ENCODE data around the gene TM9SF1. TPM values are rescaled to one million over a fixed set of nuclear protein-coding genes. Genes with fewer than 3 reads are reported as not detected.

TM9SF1 gene
- total and polyA plus RNA-seq, 2 of the 13 experiments (the other 11 are each of a cell fraction or from before 2014, with no cell fraction given), result 83.2 to 110 TPM

DNA sequence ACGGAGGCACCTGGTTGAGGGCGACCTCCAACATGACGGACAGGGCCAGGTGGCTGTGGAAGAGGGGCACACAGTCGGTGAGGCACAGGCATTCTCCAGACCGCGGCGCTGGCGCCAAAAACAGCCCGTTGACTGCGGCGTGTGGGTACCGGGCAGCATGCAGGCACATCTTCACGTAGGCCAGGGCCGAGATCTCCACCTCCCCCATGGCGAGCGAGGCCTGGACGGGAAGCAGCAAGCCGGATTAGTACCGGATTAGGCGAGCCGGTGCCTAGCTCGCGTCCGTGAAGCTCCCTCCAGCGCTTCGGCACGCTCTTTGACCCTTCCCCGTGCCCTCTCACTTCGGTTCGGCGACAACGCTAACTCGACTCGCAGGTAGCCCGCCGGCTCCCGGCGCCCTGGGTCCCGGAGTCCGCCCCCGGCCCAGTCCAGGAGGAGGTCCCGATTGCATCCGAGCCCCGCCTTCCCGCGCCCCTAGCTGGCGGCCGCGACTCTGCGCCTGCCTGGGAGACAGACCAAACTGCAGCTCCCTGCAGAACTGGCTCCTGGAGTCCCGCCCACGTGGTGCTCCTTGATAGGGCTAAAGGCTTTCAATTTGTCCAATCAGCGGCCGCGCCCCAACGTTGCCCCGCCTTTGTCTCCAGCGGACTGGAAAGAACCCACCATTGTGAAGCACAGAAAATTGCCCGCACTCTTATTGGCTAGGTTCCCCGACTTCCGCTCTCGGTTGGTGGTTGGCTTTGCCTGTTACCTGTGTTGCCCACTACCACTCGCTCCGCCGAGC, 54.0 kb downstream of the TM9SF1 start, which contains the start of gene EMC9 (continued):
- no peak for TF ChIP-seq NFE2 (CRISPR knock-in tag; IDR thresholded peaks at IDR 0.05)
- TF ChIP-seq, protein P1, sequence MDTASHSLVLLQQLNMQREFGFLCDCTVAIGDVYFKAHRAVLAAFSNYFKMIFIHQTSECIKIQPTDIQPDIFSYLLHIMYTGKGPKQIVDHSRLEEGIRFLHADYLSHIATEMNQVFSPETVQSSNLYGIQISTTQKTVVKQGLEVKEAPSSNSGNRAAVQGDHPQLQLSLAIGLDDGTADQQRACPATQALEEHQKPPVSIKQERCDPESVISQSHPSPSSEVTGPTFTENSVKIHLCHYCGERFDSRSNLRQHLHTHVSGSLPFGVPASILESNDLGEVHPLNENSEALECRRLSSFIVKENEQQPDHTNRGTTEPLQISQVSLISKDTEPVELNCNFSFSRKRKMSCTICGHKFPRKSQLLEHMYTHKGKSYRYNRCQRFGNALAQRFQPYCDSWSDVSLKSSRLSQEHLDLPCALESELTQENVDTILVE (CRISPR knock-in tag; IDR thresholded peaks at IDR 0.05), result peak; percentile 92
- TF ChIP-seq, protein P2, sequence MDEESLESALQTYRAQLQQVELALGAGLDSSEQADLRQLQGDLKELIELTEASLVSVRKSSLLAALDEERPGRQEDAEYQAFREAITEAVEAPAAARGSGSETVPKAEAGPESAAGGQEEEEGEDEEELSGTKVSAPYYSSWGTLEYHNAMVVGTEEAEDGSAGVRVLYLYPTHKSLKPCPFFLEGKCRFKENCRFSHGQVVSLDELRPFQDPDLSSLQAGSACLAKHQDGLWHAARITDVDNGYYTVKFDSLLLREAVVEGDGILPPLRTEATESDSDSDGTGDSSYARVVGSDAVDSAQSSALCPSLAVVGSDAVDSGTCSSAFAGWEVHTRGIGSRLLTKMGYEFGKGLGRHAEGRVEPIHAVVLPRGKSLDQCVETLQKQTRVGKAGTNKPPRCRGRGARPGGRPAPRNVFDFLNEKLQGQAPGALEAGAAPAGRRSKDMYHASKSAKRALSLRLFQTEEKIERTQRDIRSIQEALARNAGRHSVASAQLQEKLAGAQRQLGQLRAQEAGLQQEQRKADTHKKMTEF (CRISPR knock-in tag; IDR thresholded peaks at IDR 0.05), result peak; percentile 95
- TF ChIP-seq, protein P3, sequence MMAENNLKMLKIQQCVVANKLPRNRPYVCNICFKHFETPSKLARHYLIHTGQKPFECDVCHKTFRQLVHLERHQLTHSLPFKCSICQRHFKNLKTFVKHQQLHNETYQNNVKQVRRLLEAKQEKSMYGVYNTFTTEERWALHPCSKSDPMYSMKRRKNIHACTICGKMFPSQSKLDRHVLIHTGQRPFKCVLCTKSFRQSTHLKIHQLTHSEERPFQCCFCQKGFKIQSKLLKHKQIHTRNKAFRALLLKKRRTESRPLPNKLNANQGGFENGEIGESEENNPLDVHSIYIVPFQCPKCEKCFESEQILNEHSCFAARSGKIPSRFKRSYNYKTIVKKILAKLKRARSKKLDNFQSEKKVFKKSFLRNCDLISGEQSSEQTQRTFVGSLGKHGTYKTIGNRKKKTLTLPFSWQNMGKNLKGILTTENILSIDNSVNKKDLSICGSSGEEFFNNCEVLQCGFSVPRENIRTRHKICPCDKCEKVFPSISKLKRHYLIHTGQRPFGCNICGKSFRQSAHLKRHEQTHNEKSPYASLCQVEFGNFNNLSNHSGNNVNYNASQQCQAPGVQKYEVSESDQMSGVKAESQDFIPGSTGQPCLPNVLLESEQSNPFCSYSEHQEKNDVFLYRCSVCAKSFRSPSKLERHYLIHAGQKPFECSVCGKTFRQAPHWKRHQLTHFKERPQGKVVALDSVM (CRISPR knock-in tag; IDR thresholded peaks at IDR 0.05), result no peak
- TF ChIP-seq, protein P4, sequence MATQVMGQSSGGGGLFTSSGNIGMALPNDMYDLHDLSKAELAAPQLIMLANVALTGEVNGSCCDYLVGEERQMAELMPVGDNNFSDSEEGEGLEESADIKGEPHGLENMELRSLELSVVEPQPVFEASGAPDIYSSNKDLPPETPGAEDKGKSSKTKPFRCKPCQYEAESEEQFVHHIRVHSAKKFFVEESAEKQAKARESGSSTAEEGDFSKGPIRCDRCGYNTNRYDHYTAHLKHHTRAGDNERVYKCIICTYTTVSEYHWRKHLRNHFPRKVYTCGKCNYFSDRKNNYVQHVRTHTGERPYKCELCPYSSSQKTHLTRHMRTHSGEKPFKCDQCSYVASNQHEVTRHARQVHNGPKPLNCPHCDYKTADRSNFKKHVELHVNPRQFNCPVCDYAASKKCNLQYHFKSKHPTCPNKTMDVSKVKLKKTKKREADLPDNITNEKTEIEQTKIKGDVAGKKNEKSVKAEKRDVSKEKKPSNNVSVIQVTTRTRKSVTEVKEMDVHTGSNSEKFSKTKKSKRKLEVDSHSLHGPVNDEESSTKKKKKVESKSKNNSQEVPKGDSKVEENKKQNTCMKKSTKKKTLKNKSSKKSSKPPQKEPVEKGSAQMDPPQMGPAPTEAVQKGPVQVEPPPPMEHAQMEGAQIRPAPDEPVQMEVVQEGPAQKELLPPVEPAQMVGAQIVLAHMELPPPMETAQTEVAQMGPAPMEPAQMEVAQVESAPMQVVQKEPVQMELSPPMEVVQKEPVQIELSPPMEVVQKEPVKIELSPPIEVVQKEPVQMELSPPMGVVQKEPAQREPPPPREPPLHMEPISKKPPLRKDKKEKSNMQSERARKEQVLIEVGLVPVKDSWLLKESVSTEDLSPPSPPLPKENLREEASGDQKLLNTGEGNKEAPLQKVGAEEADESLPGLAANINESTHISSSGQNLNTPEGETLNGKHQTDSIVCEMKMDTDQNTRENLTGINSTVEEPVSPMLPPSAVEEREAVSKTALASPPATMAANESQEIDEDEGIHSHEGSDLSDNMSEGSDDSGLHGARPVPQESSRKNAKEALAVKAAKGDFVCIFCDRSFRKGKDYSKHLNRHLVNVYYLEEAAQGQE (IDR thresholded peaks at IDR 0.05; ENCODE audit: borderline replicate concordance in 1 of 2, low read depth in 1 of 2, low read length in 2 of 2), result peak in 1 of 2 experiments; percentile 56; a peak in 2 of 4 replicates
- no peak for TF ChIP-seq HDAC1 (CRISPR knock-in tag; IDR thresholded peaks at IDR 0.05)
- TF ChIP-seq NCOR1 (IDR thresholded peaks at IDR 0.05; ENCODE audit: borderline replicate concordance, low read length), result peak; percentile 62; the same call in 1 of the 2 replicates
- TF ChIP-seq PITX1 (CRISPR knock-in tag; IDR thresholded peaks at IDR 0.05), result peak; percentile 84
- TF ChIP-seq, protein P5, sequence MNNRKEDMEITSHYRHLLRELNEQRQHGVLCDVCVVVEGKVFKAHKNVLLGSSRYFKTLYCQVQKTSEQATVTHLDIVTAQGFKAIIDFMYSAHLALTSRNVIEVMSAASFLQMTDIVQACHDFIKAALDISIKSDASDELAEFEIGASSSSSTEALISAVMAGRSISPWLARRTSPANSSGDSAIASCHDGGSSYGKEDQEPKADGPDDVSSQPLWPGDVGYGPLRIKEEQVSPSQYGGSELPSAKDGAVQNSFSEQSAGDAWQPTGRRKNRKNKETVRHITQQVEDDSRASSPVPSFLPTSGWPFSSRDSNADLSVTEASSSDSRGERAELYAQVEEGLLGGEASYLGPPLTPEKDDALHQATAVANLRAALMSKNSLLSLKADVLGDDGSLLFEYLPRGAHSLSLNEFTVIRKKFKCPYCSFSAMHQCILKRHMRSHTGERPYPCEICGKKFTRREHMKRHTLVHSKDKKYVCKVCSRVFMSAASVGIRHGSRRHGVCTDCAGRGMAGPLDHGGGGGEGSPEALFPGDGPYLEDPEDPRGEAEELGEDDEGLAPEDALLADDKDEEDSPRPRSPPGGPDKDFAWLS (CRISPR knock-in tag; IDR thresholded peaks at IDR 0.05; ENCODE audit: borderline replicate concordance), result no peak
- TF ChIP-seq, protein P6, sequence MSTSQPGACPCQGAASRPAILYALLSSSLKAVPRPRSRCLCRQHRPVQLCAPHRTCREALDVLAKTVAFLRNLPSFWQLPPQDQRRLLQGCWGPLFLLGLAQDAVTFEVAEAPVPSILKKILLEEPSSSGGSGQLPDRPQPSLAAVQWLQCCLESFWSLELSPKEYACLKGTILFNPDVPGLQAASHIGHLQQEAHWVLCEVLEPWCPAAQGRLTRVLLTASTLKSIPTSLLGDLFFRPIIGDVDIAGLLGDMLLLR (CRISPR knock-in tag; IDR thresholded peaks at IDR 0.05), result peak; percentile 89
- peak; percentile 24; the same call in 1 of the 2 replicates for TF ChIP-seq FOSL2 (CRISPR knock-in tag; IDR thresholded peaks at IDR 0.05)
- TF ChIP-seq U2AF1 (optimal IDR thresholded peaks at IDR 0.05; ENCODE audit: low read depth, low read length), result no peak
- TF ChIP-seq RAD21 (CRISPR knock-in tag; IDR thresholded peaks at IDR 0.05), result peak; percentile 84
- TF ChIP-seq ZNF432 (CRISPR knock-in tag; IDR thresholded peaks at IDR 0.05; ENCODE audit: borderline replicate concordance), result no peak
- TF ChIP-seq, protein P7, sequence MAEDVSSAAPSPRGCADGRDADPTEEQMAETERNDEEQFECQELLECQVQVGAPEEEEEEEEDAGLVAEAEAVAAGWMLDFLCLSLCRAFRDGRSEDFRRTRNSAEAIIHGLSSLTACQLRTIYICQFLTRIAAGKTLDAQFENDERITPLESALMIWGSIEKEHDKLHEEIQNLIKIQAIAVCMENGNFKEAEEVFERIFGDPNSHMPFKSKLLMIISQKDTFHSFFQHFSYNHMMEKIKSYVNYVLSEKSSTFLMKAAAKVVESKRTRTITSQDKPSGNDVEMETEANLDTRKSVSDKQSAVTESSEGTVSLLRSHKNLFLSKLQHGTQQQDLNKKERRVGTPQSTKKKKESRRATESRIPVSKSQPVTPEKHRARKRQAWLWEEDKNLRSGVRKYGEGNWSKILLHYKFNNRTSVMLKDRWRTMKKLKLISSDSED (CRISPR knock-in tag; IDR thresholded peaks at IDR 0.05), result peak; percentile 98
